Fibroblast of villous mesenchyme (primary cell): ENCODE measurements around the gene KLHDC4. TPM values are rescaled to one million over a fixed set of nuclear protein-coding genes. Genes with fewer than 3 reads are reported as not detected.
"Not testable (repeated sequence)": the region's sequence is repeated elsewhere in the genome, so short reads cannot be mapped to it uniquely, and the experiment has no call there.

Experiments used
- DNase-seq: peaks from one replicate; pipeline ENCODE4 v3.0.0-alpha.2; 2010; ENCODE audit warnings: low read depth
- H3K4me3 ChIP-seq: 2 replicates; pipeline ENCODE4 v1.5.1; 2011; ENCODE audit warnings: low read depth, mild to moderate bottlenecking, low read length
- total RNA-seq: library from RNA; depleted of rRNA; stranded (reverse); fragments of >200 nt; gene quantifications from 2 replicates; pipeline ENCODE4 v1.2.3, GENCODE V29; 2012
- TF ChIP-seq, protein P1 (sequence below): IDR thresholded peaks from 2 replicates; pipeline ENCODE4 v1.5.1; 2012; ENCODE audit warnings: low read depth, mild to moderate bottlenecking, low read length; ENCODE audit not compliant: insufficient read depth

KLHDC4 gene
- total RNA-seq, 1 donor, result 14.7 TPM

GRCh38 chr16:87731607-87732006 is 34.2 kb downstream of the KLHDC4 start:
- no peak overlapping the region for H3K4me3 ChIP-seq
- DNase-seq, result no peak
- TF ChIP-seq, protein P1, sequence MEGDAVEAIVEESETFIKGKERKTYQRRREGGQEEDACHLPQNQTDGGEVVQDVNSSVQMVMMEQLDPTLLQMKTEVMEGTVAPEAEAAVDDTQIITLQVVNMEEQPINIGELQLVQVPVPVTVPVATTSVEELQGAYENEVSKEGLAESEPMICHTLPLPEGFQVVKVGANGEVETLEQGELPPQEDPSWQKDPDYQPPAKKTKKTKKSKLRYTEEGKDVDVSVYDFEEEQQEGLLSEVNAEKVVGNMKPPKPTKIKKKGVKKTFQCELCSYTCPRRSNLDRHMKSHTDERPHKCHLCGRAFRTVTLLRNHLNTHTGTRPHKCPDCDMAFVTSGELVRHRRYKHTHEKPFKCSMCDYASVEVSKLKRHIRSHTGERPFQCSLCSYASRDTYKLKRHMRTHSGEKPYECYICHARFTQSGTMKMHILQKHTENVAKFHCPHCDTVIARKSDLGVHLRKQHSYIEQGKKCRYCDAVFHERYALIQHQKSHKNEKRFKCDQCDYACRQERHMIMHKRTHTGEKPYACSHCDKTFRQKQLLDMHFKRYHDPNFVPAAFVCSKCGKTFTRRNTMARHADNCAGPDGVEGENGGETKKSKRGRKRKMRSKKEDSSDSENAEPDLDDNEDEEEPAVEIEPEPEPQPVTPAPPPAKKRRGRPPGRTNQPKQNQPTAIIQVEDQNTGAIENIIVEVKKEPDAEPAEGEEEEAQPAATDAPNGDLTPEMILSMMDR, result no peak

GRCh38 chr16:87729266-87729954 is 36.4 kb downstream of the KLHDC4 start:
- no peak for DNase-seq
- H3K4me3 ChIP-seq, result no peak overlapping the region
- TF ChIP-seq, protein P1, result no peak

- peak; percentile 62 for DNase-seq
- H3K4me3 ChIP-seq, result no peak overlapping the region
- TF ChIP-seq, protein P1, result no peak
These were observed 37.8 kb downstream of the KLHDC4 start for GRCh38 chr16:87728026-87728425.

GRCh38 chr16:87727346-87727745 is 38.4 kb downstream of the KLHDC4 start:
- no peak for DNase-seq
- TF ChIP-seq, protein P1, result no peak
- H3K4me3 ChIP-seq, result no peak overlapping the region

GRCh38 chr16:87726577-87726976 is 39.2 kb downstream of the KLHDC4 start:
- not testable (repeated sequence) for H3K4me3 ChIP-seq

GRCh38 chr16:87725596-87726235 is 40.1 kb downstream of the KLHDC4 start:
- no peak overlapping the region for H3K4me3 ChIP-seq
- DNase-seq, result peak; percentile 34
- TF ChIP-seq, protein P1, result no peak

More at GRCh38 chr16:87726577-87726976, 39.2 kb downstream of the KLHDC4 start:
- DNase-seq, result not testable (repeated sequence)

GRCh38 chr16:87724490-87725291 is 41.1 kb downstream of the KLHDC4 start:
- TF ChIP-seq, protein P1, result no peak
- H3K4me3 ChIP-seq, result no peak overlapping the region
- DNase-seq, result no peak
